Measurements from ENCODE around the gene TBC1D30.

DNA sequence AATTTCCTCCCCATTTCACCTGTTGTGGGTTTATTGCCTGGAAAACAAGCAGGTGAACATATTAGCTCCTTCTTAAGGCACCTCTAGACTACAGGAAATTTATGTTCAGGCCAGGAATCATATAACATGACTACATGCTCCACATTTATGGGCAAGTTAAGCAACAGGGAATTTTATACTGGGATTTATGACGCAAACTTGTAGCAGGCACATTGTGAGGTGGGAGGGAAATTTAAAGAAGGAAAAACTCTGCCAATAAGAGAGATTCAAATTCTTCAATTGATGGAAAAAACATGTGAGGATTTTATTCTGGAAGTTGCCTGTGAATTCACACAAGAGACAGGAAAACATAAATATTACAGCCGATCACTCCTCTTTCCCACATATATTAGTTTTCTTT is 93.9 kb downstream of the TBC1D30 start:
- TF ChIP-seq POLR2A (IDR thresholded peaks at IDR 0.05), result no peak
- TF ChIP-seq, protein P1, sequence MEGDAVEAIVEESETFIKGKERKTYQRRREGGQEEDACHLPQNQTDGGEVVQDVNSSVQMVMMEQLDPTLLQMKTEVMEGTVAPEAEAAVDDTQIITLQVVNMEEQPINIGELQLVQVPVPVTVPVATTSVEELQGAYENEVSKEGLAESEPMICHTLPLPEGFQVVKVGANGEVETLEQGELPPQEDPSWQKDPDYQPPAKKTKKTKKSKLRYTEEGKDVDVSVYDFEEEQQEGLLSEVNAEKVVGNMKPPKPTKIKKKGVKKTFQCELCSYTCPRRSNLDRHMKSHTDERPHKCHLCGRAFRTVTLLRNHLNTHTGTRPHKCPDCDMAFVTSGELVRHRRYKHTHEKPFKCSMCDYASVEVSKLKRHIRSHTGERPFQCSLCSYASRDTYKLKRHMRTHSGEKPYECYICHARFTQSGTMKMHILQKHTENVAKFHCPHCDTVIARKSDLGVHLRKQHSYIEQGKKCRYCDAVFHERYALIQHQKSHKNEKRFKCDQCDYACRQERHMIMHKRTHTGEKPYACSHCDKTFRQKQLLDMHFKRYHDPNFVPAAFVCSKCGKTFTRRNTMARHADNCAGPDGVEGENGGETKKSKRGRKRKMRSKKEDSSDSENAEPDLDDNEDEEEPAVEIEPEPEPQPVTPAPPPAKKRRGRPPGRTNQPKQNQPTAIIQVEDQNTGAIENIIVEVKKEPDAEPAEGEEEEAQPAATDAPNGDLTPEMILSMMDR (IDR thresholded peaks at IDR 0.05), result no peak
